Erythroblast (primary cell): ENCODE measurements around the gene NTN1.

Experiments used
- GATA1 ChIP-seq: IDR thresholded peaks from 2 replicates; pipeline ENCODE4 v1.6.1; 2011; ENCODE audit warnings: low read depth, mild to moderate bottlenecking, control low read depth, low read length, moderate library complexity
- POLR2A ChIP-seq: IDR thresholded peaks from 2 replicates; pipeline ENCODE4 v1.6.1; 2011; ENCODE audit warnings: mild to moderate bottlenecking, low read length

GRCh38 chr17:9071811-9072498 is 50.6 kb downstream of the NTN1 start:
- no peak for TF ChIP-seq POLR2A
- TF ChIP-seq GATA1: no peak
